ENCODE measurements around the gene REV3L.
"Not testable (repeated sequence)": the region's sequence is repeated elsewhere in the genome, so short reads cannot be mapped to it uniquely, and the experiment has no call there.

Gene REV3L

GRCh38 chr6:111291336-111292259, 191.4 kb downstream of the REV3L start:
- no peak for DNase-seq (ENCODE audit: low read depth)

- DNase-seq (ENCODE audit: low read depth): not testable (repeated sequence)
Observed at GRCh38 chr6:111290689-111291335, 192.2 kb downstream of the REV3L start.

GRCh38 chr6:111284356-111284755, 198.7 kb downstream of the REV3L start:
- DNase-seq (ENCODE audit: low read depth): not testable (repeated sequence)

- no peak for DNase-seq (ENCODE audit: low read depth)
Observed at GRCh38 chr6:111283707-111284106, 199.3 kb downstream of the REV3L start.

- no peak for DNase-seq (ENCODE audit: low read depth)
Observed at GRCh38 chr6:111282515-111282914, 200.5 kb downstream of the REV3L start.

GRCh38 chr6:111280445-111280955, 202.5 kb downstream of the REV3L start:
- DNase-seq (ENCODE audit: low read depth): no peak

- no peak for DNase-seq (ENCODE audit: low read depth)
Observed at GRCh38 chr6:111278731-111279130, 204.3 kb downstream of the REV3L start.

- no peak for DNase-seq (ENCODE audit: low read depth)
Observed at GRCh38 chr6:111277819-111278218, 205.2 kb downstream of the REV3L start.

GRCh38 chr6:111276736-111277135, 206.3 kb downstream of the REV3L start:
- no peak for DNase-seq (ENCODE audit: low read depth)

GRCh38 chr6:111276335-111276734, 206.7 kb downstream of the REV3L start:
- DNase-seq (ENCODE audit: low read depth): no peak

GRCh38 chr6:111274593-111275217, 208.3 kb downstream of the REV3L start:
- DNase-seq (ENCODE audit: low read depth): no peak

GRCh38 chr6:111270121-111270520, 212.9 kb downstream of the REV3L start:
- no peak for DNase-seq (ENCODE audit: low read depth)

GRCh38 chr6:111269401-111269970, 213.5 kb downstream of the REV3L start:
- DNase-seq (ENCODE audit: low read depth): no peak

- DNase-seq (ENCODE audit: low read depth): no peak
Observed at GRCh38 chr6:111267764-111268333, 215.2 kb downstream of the REV3L start.

- DNase-seq (ENCODE audit: low read depth): no peak
Observed at GRCh38 chr6:111266276-111266675, 216.7 kb downstream of the REV3L start.

GRCh38 chr6:111265842-111266241, 217.2 kb downstream of the REV3L start:
- DNase-seq (ENCODE audit: low read depth): no peak

- no peak for DNase-seq (ENCODE audit: low read depth)
Observed at GRCh38 chr6:111263837-111264236, 219.2 kb downstream of the REV3L start.

GRCh38 chr6:111260570-111261298, 222.3 kb downstream of the REV3L start:
- no peak for DNase-seq (ENCODE audit: low read depth)

GRCh38 chr6:111259089-111259831, 223.8 kb downstream of the REV3L start:
- peak; percentile 99 for DNase-seq (ENCODE audit: low read depth)

- no peak for DNase-seq (ENCODE audit: low read depth)
Observed at GRCh38 chr6:111258615-111259088, 224.4 kb downstream of the REV3L start.

Measured in stimulated activated CD8-positive, alpha-beta memory T cell treated with anti-CD3 and anti-CD28 coated beads, Interleukin-7, amount 100 ng/mL, for 24 hours (primary cell).